Gastroesophageal sphincter (tissue), 4 donors: ENCODE data around the gene DUSP3. TPM values are rescaled to one million over a fixed set of nuclear protein-coding genes. Genes with fewer than 3 reads are reported as not detected.

Experiments
- ATAC-seq: fragments of 150-250 bp; one replicate; pipeline ENCODE4 v1.9.1; 2016; ENCODE audit warnings: mild to moderate bottlenecking, moderate library complexity
- H3K27ac ChIP-seq, 4 donors: fragments of 200-600 bp; sonication (generic) in 3 of 4; 1 replicate in 3 of 4; 2 replicates in 1 of 4; pipeline ENCODE4 v1.5.1; 2016 to 2019
- H3K27me3 ChIP-seq: fragments of 200-600 bp; sonication (generic); one replicate; pipeline ENCODE4 v1.5.1; 2019
- H3K36me3 ChIP-seq, 2 donors: fragments of 200-600 bp; sonication (generic); one replicate each; pipeline ENCODE4 v1.5.1; 2019; ENCODE audit warnings: control low read depth in 1 of 2
- H3K4me1 ChIP-seq, 3 donors: fragments of 200-600 bp; sonication (generic); 1 replicate in 2 of 3; 2 replicates in 1 of 3; pipeline ENCODE4 v1.5.1; 2016 to 2019; ENCODE audit warnings: control low read depth in 2 of 3
- H3K4me3 ChIP-seq, 2 donors: fragments of 200-600 bp; sonication (generic); one replicate each; pipeline ENCODE4 v1.5.1; 2019; ENCODE audit warnings: mild to moderate bottlenecking in 1 of 2, moderate library complexity in 1 of 2
- H3K9me3 ChIP-seq, 3 donors: fragments of 200-600 bp; sonication (generic); one replicate each; pipeline ENCODE4 v1.5.1; 2017 to 2019; ENCODE audit warnings: control low read depth in 2 of 3
- EP300 ChIP-seq: sonication (generic); formaldehyde crosslinking; IDR thresholded peaks from one replicate; pipeline ENCODE4 v1.6.1; 2017; ENCODE audit warnings: antibody characterized with exemption, mild to moderate bottlenecking
- POLR2A ChIP-seq, 2 donors: fragments of 450-650 bp; IDR thresholded peaks; one replicate each; pipeline ENCODE4 v1.6.1; 2017; ENCODE audit warnings: antibody characterized with exemption in 2 of 2, mild to moderate bottlenecking in 2 of 2, moderate library complexity in 1 of 2
- POLR2AphosphoS5 ChIP-seq: sonication (generic); formaldehyde crosslinking; IDR thresholded peaks from one replicate; pipeline ENCODE4 v1.6.1; 2017; ENCODE audit warnings: antibody characterized with exemption
- WGBS, 2 donors: methylation state at CpG; one replicate each; pipeline ENCODE4 v1.1.5; 2018; ENCODE audit warnings: low coverage in 1 of 2; 5-methylcytosine and 5-hydroxymethylcytosine counted together
- total RNA-seq, 4 donors: library from RNA; depleted of rRNA; stranded (reverse); fragments of >200 nt; gene quantifications; one replicate each; pipeline ENCODE4 v1.1.0, GENCODE V29; 2016
- TF ChIP-seq, protein P1 (sequence below), 4 experiments: fragments of 200-600 bp in 2 of 4; fragments of 450-650 bp in 2 of 4; sonication (generic) in 1 of 4; IDR thresholded peaks; one replicate each; pipeline ENCODE4 v1.5.1; 2017 to 2019; ENCODE audit warnings: antibody characterized with exemption in 4 of 4, mild to moderate bottlenecking in 2 of 4, moderate library complexity in 2 of 4

Gene DUSP3
- 100 to 1,000 TPM; 127 to 228 (median 154) TPM for total RNA-seq

DNA sequence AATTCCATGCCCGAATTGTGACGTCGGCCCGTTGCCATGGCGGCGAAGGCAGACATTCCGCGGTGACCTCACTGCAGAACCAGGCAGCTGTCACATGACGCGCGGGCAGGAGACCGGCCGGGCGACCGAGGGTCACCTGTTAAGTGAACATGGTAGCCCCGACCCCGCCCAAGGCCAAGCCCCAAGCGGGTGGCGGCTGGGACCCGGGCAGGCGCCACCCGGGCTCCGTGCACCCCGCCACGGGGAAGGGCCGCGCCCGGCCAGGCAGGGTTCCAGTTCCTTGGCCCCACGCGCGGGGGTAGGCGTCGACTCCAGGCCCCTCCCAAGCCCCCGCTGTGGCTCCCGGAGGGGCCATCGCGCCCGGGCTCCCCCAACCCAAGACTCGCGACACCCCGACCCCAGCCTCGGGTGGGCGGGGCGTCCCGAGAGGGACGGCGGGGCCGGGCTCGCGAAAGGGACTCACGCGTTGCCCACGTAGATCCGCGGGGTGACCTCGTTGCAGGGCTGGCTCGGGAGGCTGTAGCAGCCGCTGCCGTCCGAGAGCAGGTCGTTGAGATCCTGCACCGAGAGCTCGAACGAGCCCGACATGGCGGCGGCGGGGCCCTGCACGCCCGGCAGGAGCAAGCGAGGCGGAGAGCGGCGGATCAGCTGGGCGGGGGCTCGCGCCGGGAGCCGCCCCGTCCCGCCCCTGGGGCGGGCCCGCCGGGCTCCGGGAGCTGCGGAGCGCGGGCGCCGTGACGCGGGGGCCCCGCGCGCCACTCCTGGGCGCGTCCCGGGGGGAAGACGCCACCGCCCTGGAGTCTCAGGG is at the start of gene DUSP3:
Gene DUSP3, minus strand, starts transcription at position 641 of the 808 bp plus-strand sequence. Its CDS starts 53 bp downstream, at position 588.
- Histone ChIP-seq H3K36me3 (peaks cover 0 to 33% of the 10 kb centered on the region in 2 donors), H3K27ac (peak within 1 kb of the TSS; percentile 99 to 100 (median 100)), H3K4me1 (peaks cover 2 to 50% (median 21%) of the 10 kb centered on the region in 3 donors), H3K9me3 (no peaks in the 10 kb centered on the region), H3K27me3 (no peaks in the 10 kb centered on the region), H3K4me3 (peak within 1 kb of the TSS; percentile 75 to 88)
- TF ChIP-seq, protein P1, sequence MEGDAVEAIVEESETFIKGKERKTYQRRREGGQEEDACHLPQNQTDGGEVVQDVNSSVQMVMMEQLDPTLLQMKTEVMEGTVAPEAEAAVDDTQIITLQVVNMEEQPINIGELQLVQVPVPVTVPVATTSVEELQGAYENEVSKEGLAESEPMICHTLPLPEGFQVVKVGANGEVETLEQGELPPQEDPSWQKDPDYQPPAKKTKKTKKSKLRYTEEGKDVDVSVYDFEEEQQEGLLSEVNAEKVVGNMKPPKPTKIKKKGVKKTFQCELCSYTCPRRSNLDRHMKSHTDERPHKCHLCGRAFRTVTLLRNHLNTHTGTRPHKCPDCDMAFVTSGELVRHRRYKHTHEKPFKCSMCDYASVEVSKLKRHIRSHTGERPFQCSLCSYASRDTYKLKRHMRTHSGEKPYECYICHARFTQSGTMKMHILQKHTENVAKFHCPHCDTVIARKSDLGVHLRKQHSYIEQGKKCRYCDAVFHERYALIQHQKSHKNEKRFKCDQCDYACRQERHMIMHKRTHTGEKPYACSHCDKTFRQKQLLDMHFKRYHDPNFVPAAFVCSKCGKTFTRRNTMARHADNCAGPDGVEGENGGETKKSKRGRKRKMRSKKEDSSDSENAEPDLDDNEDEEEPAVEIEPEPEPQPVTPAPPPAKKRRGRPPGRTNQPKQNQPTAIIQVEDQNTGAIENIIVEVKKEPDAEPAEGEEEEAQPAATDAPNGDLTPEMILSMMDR (IDR thresholded peaks at IDR 0.05): no peak
- TF ChIP-seq POLR2A (IDR thresholded peaks at IDR 0.05): peak; percentile 84 to 90
- TF ChIP-seq POLR2AphosphoS5: peak; percentile 83
- WGBS, 2 donors: 0% methylated on average over 10 of the region's 100 CpGs; no CpG with 5 or more reads in 1 of the 2 donors
- peak; percentile 95 for ATAC-seq

DNA sequence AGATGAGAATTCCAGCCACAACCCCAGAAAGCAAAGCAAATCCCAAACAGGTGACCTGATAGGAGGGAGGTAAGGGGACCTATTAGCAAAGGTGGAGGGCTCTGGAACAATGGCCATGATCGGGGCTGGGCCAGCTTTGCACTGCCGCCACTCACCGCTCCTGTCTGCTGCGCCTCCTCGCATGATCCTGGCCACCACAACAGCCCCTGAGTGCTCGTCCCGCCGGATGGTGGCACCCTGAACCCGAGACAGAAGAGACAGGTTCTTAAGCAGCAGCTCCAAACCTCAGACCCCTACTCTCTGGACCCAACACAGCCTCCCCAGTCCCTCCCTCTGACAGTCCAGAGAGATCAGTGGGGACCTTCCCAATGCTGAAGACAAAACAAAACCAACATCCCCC is 48.8 kb upstream of the DUSP3 start:
- TF ChIP-seq POLR2A (IDR thresholded peaks at IDR 0.05) (no peak), EP300 (no peak), POLR2AphosphoS5 (no peak)
- TF ChIP-seq, protein P1 (IDR thresholded peaks at IDR 0.05): no peak
- 96% methylated on average over 9 of the region's 9 CpGs; no CpG with 5 or more reads in 1 of the 2 donors for WGBS, 2 donors
- H3K36me3 ChIP-seq: peaks cover 0 to 70% of the 10 kb centered on the region in 2 donors

DNA sequence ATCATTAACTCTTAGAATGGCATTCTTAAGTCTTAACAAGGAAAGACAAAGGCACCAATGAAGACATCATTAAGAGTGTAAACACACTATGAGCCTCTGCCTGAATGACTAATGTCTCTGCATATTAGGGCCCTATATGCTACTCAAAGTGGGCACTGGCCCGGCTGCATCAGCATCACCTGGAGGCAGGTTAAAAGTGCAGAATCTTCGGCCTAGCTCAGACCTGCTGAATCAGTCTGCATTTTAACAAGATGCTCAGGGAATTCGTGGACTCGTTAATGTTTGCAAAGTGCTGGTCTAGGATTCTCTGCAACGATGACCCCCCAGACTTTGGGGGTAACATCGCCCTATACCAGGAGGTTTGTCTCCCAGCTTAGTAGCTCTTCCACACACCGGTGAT is 47.4 kb upstream of the DUSP3 start:
- H3K9me3 ChIP-seq: no peaks in the 10 kb centered on the region
- H3K4me1 ChIP-seq: peaks cover 0 to 17% (median 3%) of the 10 kb centered on the region in 3 donors
- no peak overlapping the region for H3K27ac ChIP-seq
- TF ChIP-seq EP300: no peak
- TF ChIP-seq, protein P1 (IDR thresholded peaks at IDR 0.05): no peak
- no peak for ATAC-seq
- no peaks in the 10 kb centered on the region for H3K27me3 ChIP-seq
- peaks cover 0 to 72% of the 10 kb centered on the region in 2 donors for H3K36me3 ChIP-seq
- WGBS, 2 donors: 97 to 100% methylated on average over 3 to 4 of the region's 7 CpGs
- no peak overlapping the region for H3K4me3 ChIP-seq

More for the DNA sequence above, 48.8 kb upstream of the DUSP3 start:
- Histone ChIP-seq H3K4me1 (peaks cover 0 to 31% (median 3%) of the 10 kb centered on the region in 3 donors), H3K9me3 (no peaks in the 10 kb centered on the region), H3K27ac (no peak overlapping the region), H3K4me3 (no peak overlapping the region), H3K27me3 (no peaks in the 10 kb centered on the region)
- ATAC-seq: no peak

DNA sequence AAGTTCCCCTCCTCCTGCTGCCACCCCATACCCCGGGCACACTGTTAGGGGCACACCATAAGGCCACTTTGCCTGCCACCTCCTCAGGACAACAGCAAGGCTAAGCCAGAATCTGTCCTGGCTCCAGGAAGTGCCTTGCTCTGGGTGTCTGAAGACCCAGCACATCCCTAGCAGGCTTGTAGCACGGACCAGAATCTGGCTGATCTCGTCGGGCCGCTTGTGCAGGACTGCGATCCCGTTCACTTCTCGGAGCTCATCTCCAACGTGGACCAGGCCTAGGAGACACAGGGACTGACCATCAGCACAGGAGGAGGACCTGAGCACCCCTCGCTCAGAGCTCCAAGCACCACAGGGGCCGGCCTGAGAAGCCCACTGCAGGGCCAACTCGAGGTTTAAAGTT is 46.8 kb upstream of the DUSP3 start:
- no peak for ATAC-seq
- WGBS, 2 donors: 67 to 100% methylated on average over 1 of the region's 12 CpGs
- Histone ChIP-seq H3K36me3 (peaks cover 0 to 72% of the 10 kb centered on the region in 2 donors), H3K27ac (no peak overlapping the region), H3K4me3 (no peak overlapping the region), H3K9me3 (no peaks in the 10 kb centered on the region), H3K4me1 (peaks cover 0 to 16% (median 3%) of the 10 kb centered on the region in 3 donors), H3K27me3 (no peaks in the 10 kb centered on the region)
- TF ChIP-seq, protein P1 (IDR thresholded peaks at IDR 0.05): no peak
- TF ChIP-seq POLR2AphosphoS5 (no peak), EP300 (no peak), POLR2A (IDR thresholded peaks at IDR 0.05) (no peak)
